Activated T-cell treated with anti-CD3 and anti-CD28 coated beads, Interleukin-2, amount 50 U/mL, for 72 hours (primary cell): ENCODE measurements around the gene PLD5. TPM values are rescaled to one million over a fixed set of nuclear protein-coding genes. Genes with fewer than 3 reads are reported as not detected.
"Not testable (repeated sequence)": the region's sequence is repeated elsewhere in the genome, so short reads cannot be mapped to it uniquely, and the experiment has no call there.

Source experiments
- ATAC-seq, 2 donors: fragments of 150-1000 bp; cut with Tn5 transposase; replicated peaks in 1 of 2; 2 replicates each; pipeline ENCODE4 v1.10.0; 2021; ENCODE audit warnings: moderate library complexity in 2 of 2, mild to moderate bottlenecking in 1 of 2
- DNase-seq, 2 donors: peaks; one replicate each; pipeline ENCODE4 v3.0.0; 2021 to 2022; ENCODE audit warnings: mixed read lengths in 1 of 2
- H3K27ac Mint-ChIP-seq: one replicate; pipeline ENCODE4 v1.8.0; 2022; ENCODE audit warnings: mild to moderate bottlenecking, moderate library complexity, mixed read lengths
- H3K27me3 Mint-ChIP-seq: one replicate; pipeline ENCODE4 v1.8.0; 2022; ENCODE audit warnings: low read depth, mixed read lengths
- H3K36me3 Mint-ChIP-seq, 2 donors: one replicate each; pipeline ENCODE4 v1.8.0; 2022; ENCODE audit warnings: mixed read lengths in 2 of 2, mild to moderate bottlenecking in 1 of 2; ENCODE audit not compliant: insufficient read depth in 2 of 2
- H3K4me1 Mint-ChIP-seq: one replicate; pipeline ENCODE4 v1.8.0; 2022; ENCODE audit warnings: low read depth, mixed read lengths
- H3K4me3 Mint-ChIP-seq, 2 donors: one replicate each; pipeline ENCODE4 v1.8.0; 2022; ENCODE audit warnings: mild to moderate bottlenecking in 2 of 2, mixed read lengths in 2 of 2, moderate library complexity in 2 of 2
- H3K9me3 Mint-ChIP-seq, 2 donors: one replicate each; pipeline ENCODE4 v1.8.0; 2022; ENCODE audit warnings: mixed read lengths in 2 of 2
- total RNA-seq, 2 donors: library from RNA; stranded (reverse); gene quantifications; one replicate each; pipeline ENCODE4 v1.2.3, GENCODE V29; 2022

The PLD5 gene
- total RNA-seq, 2 donors from 2014 or later: not detected

DNA sequence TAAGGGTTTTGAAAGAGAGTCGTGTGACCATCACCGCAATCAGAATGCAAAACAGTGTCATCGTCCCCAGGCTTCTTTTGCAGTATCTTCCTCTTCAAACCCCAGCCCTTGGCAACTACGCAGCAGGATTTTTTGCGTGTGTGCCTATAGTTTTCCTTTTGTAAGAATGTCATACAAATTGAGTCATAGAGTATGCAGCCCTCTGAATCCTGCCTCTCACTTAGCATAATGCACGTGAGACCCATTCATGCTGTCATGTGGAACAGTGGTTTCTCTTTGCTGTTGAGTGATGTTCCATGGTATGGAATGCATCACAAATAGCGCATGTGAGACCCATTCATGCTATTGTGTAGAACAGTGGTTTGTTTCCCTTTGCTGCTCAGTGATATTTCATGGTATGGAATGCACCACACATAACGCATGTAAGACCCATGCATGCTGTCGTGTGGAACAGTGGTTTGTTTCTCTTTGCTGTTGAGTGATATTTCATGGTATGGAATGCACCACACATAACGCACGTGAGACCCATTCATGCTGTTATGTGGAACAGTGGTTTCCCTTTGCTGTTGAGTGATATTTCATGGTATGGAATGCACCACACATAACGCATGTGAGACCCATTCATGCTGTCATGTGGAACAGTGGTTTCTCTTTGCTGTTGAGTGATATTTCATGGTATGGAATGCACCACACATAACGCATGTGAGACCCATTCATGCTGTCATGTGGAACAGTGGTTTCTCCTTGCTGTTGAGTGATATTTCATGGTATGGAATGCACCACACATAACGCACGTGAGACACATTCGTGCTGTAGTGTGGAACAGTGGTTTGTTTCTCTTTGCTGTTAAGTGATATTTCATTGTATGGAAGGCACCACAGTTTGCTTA, 299.4 kb downstream of the PLD5 start:
- H3K4me1 Mint-ChIP-seq, H3K4me3 Mint-ChIP-seq, H3K27ac Mint-ChIP-seq, DNase-seq, ATAC-seq, H3K27me3 Mint-ChIP-seq, H3K9me3 Mint-ChIP-seq, H3K36me3 Mint-ChIP-seq: not testable (repeated sequence)

DNA sequence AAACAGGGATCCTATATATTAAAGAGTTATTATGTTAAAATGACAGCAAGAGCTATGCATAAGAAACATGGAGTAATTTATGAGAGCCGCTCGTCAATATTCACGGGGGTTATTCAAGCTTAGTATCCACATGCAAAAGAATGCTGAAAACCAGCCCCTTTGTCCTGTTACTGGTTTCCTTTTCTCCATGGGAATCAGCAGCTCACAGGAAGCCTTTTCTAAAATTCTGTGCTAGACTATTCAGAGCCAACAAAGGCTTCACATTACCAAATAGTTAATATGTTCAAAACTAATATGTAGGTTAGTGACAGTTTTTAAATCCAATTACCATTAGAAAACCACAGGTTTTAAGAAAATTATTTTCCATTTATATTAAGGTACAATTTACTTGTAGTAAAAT, 300.0 kb downstream of the PLD5 start:
- no peak overlapping the region for H3K4me3 Mint-ChIP-seq
- peaks cover 0 to 3% of the 10 kb centered on the region in 2 donors for H3K9me3 Mint-ChIP-seq
- no peaks in the 10 kb centered on the region for H3K27me3 Mint-ChIP-seq
- H3K4me1 Mint-ChIP-seq: no peaks in the 10 kb centered on the region
- ATAC-seq (no peak), DNase-seq (no peak)
- H3K36me3 Mint-ChIP-seq: no peaks in the 10 kb centered on the region
- H3K27ac Mint-ChIP-seq: no peak overlapping the region

DNA sequence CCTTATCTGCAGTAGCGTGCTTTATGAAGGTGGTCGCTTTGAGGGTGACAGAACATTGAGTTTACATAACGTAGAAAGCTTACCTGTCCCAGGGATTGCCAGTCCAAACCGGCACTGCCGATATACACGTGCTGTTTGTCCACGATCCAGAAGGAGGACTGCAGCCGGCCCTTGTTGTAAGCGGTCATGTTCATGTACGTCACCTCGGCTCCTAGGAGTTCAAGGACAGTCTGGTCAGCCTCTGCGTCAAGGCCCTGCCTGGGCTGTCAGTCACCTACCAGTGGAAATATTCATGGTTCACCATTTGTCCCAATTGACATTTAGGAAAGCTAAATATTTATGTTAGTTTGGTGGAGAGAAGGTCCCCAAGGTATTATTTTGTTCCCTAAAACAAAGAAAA, 304.6 kb downstream of the PLD5 start:
- DNase-seq: no peak
- Mint-ChIP-seq H3K4me3 (no peak overlapping the region), H3K27me3 (no peaks in the 10 kb centered on the region), H3K4me1 (no peaks in the 10 kb centered on the region), H3K36me3 (no peaks in the 10 kb centered on the region), H3K9me3 (peaks cover 0 to 4% of the 10 kb centered on the region in 2 donors), H3K27ac (no peak overlapping the region)
- ATAC-seq: no peak

DNA sequence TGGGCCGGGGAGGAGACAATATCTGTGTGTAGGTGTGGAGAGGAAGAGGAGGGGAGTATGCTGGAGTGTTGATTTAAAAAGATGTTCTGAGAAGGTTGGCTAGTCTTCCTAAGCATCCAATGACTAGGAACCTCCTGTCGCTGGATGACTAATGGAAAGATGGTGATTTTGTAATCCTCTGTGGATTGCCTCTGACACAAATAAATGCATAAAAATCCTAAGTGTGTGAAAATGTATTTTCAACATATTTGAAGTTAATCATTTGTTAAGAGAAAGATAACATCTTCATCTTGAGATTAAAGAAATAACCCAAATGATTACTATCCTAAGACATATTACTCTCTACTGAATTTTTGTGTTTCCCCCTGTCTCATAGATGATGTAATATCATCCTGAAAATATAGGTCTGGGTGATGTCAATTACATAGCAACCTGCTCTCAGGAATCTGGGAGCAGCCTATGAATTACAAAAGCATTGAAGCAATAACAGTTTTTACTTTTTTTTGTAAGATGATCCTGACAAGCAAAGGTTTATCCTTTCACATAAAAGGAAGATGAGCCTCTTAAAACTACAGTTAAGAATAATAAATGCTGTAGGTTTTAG, 305.1 kb downstream of the PLD5 start:
- no peaks in the 10 kb centered on the region for H3K4me1 Mint-ChIP-seq
- no peaks in the 10 kb centered on the region for H3K27me3 Mint-ChIP-seq
- no peak overlapping the region for H3K27ac Mint-ChIP-seq
- no peaks in the 10 kb centered on the region for H3K36me3 Mint-ChIP-seq
- no peak overlapping the region for H3K4me3 Mint-ChIP-seq
- DNase-seq (no peak), ATAC-seq (no peak)
- H3K9me3 Mint-ChIP-seq: peaks cover 2 to 4% of the 10 kb centered on the region in 2 donors

DNA sequence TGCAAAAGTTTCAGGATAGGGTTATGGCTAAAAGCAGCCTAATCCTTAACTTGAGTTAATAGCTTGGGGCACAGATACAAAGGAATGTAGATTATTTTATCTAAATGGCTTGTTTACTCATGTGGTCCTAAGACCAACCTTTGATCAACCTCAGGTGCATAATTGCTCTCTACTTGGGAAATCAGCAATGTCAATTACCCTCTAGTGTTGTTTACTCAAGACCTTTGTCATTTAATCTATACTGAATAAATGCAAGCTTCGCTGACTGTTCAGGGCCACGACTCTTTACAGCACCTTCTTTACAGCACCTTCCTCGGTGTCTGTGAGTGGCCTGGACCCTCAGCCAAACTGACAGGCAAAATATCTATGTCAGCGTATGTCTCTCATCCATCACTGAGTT, 308.1 kb downstream of the PLD5 start:
- H3K36me3 Mint-ChIP-seq: no peaks in the 10 kb centered on the region
- no peaks in the 10 kb centered on the region for H3K4me1 Mint-ChIP-seq
- DNase-seq: no peak
- no peak overlapping the region for H3K27ac Mint-ChIP-seq
- no peak for ATAC-seq
- H3K27me3 Mint-ChIP-seq: no peaks in the 10 kb centered on the region
- H3K9me3 Mint-ChIP-seq: peaks cover 4% of the 10 kb centered on the region in 2 donors
- no peak overlapping the region for H3K4me3 Mint-ChIP-seq

DNA sequence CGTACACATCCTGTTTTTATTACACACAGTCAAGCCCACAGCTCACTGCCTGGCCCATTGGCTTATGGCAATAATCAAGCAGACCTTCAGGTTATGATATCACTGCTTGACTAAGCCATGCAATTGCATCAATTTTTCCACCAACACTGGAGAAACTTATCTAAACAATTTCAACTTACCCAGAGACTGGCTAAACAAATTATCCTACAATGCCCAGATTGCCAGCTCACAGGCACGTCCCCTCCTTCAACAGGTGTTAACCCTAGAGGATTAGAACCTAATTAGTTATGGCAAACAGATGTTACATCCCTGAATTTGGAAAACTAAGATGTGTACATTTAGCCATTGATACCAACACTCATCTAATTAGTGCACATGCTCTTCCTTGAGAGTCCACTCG, 310.0 kb downstream of the PLD5 start:
- not testable (repeated sequence) for H3K27me3 Mint-ChIP-seq, H3K9me3 Mint-ChIP-seq, DNase-seq, H3K36me3 Mint-ChIP-seq, ATAC-seq, H3K4me3 Mint-ChIP-seq, H3K27ac Mint-ChIP-seq, H3K4me1 Mint-ChIP-seq

DNA sequence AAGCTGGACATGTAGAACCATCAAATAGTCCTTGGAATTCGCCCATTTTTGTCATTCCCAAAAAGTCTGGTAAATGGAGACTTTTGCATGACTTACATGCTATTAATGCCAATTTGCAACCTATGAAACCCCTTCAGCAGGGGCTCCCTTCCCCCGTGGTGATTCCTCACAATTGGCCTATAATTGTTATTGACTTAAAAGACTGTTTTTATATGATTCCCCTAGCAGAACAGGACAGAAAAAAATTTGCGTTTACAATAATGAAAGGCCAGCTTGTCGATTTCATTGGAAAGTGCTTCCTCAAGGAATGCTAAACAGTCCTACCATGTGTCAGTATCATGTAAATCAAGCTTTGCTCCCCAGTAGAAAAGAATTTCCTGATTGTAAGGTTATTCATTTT, 311.5 kb downstream of the PLD5 start:
- not testable (repeated sequence) for H3K27me3 Mint-ChIP-seq, ATAC-seq, H3K4me3 Mint-ChIP-seq, H3K27ac Mint-ChIP-seq, H3K4me1 Mint-ChIP-seq, DNase-seq, H3K9me3 Mint-ChIP-seq, H3K36me3 Mint-ChIP-seq

DNA sequence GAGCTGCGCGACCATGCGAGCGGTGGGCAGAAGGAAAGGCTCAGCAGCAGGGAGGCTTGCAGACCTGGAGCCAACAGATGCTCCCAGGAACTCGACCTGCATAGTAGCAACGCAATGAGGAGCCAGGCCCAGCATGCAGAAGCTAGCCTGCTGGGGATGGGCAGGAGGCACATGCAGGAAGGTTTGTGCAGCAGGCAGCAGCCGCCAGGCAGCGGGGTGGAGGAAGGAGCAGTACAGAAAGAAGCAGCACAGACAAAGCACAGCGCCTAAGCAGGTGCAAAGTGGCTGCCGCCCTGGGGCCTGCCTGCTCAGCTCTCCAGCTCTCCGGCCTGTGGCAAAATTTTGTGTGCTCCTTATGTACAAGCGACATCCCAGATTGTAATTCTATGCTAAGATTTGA, 312.1 kb downstream of the PLD5 start:
- DNase-seq: no peak
- H3K4me1 Mint-ChIP-seq: no peaks in the 10 kb centered on the region

DNA sequence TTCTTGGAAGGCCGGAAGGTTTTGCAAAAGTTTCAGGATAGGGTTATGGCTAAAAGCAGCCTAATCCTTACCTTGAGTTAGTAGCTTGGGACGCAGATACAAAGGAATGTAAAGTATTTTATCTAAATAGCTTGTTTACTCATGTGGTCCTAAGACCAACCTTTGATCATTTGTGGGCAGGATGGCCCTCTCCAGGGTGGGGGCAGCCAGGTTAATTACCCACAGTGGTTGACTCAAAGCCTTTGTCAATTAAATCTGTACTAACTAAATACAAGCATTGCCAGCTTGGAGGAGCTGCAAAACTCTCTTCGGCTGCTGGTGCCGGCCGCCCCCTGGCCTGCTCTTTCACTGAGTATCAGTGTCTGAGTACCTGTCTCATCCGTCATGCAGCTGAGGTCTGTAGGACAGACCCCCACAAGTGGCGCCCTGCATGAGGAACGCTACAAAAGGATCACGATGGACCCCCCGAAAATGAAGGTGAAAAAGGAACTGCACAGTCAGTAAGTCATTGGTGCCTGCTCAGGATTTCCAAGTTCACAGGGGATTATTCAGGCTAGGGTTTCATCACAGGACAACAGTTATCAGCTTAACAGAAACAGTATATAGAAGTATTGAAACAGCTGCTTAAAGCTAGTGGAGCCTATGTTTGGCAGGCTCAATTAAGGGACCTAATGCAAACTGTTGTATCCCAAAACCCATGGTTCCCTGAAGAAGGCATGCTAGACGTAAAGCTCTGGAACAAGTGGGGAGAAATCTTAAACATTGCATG, 313.1 kb downstream of the PLD5 start:
- Mint-ChIP-seq H3K27ac (no peak overlapping the region), H3K4me3 (no peak overlapping the region), H3K9me3 (peaks cover 4 to 6% of the 10 kb centered on the region in 2 donors), H3K36me3 (no peaks in the 10 kb centered on the region), H3K27me3 (no peaks in the 10 kb centered on the region), H3K4me1 (no peaks in the 10 kb centered on the region)
- DNase-seq (no peak), ATAC-seq (no peak)

More for the DNA sequence above, 312.1 kb downstream of the PLD5 start:
- no peak overlapping the region for H3K27ac Mint-ChIP-seq
- H3K9me3 Mint-ChIP-seq: peaks cover 6% of the 10 kb centered on the region in 2 donors
- H3K36me3 Mint-ChIP-seq: no peaks in the 10 kb centered on the region
- no peaks in the 10 kb centered on the region for H3K27me3 Mint-ChIP-seq
- no peak for ATAC-seq
- no peak overlapping the region for H3K4me3 Mint-ChIP-seq

DNA sequence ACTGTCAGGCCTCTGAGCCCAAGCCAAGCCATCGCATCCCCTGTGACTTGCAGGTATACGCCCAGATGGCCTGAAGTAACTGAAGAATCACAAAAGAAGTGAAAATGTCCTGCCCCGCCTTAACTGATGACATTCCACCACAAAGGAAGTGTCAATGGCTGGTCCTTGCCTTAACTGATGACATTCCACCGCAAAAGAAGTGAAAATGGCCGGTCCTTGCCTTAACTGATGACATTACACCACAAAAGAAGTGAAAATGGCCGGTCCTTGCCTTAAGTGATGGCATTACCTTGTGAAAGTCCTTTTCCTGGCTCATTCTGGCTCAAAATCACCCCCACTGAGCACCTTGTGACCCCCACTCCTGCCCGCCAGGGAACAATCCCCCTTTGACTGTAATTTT, 314.2 kb downstream of the PLD5 start:
- not testable (repeated sequence) for H3K4me3 Mint-ChIP-seq, H3K36me3 Mint-ChIP-seq, ATAC-seq, H3K9me3 Mint-ChIP-seq, DNase-seq, H3K27me3 Mint-ChIP-seq, H3K4me1 Mint-ChIP-seq, H3K27ac Mint-ChIP-seq

DNA sequence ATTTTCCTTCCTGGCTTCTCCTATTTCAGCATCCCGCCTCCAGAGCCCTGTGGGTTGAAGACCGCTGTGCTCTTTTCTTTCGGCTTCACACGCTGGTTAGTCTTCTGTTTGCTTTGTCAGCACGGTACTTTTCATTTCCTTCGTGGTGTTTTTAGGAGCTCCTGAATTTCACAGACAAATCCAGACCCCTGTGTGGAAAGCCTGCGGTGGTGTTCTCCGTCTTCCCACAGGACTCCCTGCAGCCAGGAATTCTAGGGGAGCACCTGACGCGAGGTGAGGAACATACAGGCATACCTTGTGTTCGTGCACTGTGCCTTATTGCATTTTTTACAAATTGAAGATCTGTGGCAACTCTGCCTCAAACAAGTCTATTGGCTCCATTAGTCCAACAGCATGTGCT, 315.4 kb downstream of the PLD5 start:
- ATAC-seq: no peak
- H3K9me3 Mint-ChIP-seq: peaks cover 2% of the 10 kb centered on the region in 2 donors
- no peak overlapping the region for H3K27ac Mint-ChIP-seq
- no peaks in the 10 kb centered on the region for H3K4me1 Mint-ChIP-seq
- H3K36me3 Mint-ChIP-seq: no peaks in the 10 kb centered on the region
- DNase-seq: no peak
- H3K4me3 Mint-ChIP-seq: no peak overlapping the region
- no peaks in the 10 kb centered on the region for H3K27me3 Mint-ChIP-seq

DNA sequence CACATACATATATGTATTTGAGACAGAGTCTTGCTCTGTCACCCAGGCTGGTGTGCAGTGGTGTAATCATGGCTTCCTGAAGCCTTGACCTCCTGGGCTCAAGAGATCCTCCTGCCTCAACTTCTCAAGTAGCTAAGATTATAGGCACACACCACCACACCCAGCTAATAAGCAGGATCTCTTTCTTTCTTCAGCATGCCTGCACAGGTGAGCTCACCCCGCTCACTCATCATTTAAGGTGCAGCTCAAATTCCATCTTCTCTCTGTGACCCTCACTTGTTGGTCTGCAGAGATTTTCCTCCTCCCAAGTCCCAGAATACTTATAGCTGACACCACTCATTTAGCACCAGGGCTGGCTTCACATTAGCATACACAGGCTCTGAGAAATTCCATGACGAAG, 316.5 kb downstream of the PLD5 start:
- no peak overlapping the region for H3K4me3 Mint-ChIP-seq
- H3K9me3 Mint-ChIP-seq: peaks cover 2 to 5% of the 10 kb centered on the region in 2 donors
- H3K27me3 Mint-ChIP-seq: no peaks in the 10 kb centered on the region
- H3K4me1 Mint-ChIP-seq: no peaks in the 10 kb centered on the region
- H3K36me3 Mint-ChIP-seq: no peaks in the 10 kb centered on the region
- ATAC-seq (no peak), DNase-seq (no peak)
- no peak overlapping the region for H3K27ac Mint-ChIP-seq

DNA sequence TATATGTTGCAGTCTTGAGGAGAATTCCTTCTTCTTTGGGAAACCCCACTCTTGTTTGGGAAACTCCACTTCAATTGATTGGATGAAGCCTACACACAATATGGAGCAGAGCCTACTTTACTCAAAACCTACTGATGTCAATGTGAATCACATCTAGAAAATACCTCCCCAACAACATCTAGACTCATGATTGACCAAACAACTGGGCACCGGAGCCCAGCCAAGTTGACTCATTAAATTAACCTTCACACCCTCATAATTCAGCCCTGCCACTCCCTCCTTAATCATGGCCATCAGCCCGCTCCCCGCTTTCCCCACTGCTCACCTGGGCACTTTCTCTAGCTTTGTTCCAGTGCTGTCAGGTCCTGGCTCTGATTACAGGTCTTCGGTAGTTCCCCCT, 317.5 kb downstream of the PLD5 start:
- DNase-seq (no peak), ATAC-seq (no peak)
- H3K36me3 Mint-ChIP-seq: no peaks in the 10 kb centered on the region
- H3K4me1 Mint-ChIP-seq: no peaks in the 10 kb centered on the region
- H3K4me3 Mint-ChIP-seq: no peak overlapping the region
- no peaks in the 10 kb centered on the region for H3K27me3 Mint-ChIP-seq
- no peak overlapping the region for H3K27ac Mint-ChIP-seq
- peaks cover 2 to 5% of the 10 kb centered on the region in 2 donors for H3K9me3 Mint-ChIP-seq
